HG02938 (cell line): ENCODE measurements around the gene SRPK1.

Source experiments
- ATAC-seq: cut with Tn5 transposase; IDR thresholded peaks from one replicate; pipeline ENCODE4 v1.9.1; 2021; ENCODE audit warnings: mild to moderate bottlenecking, moderate library complexity; ENCODE audit not compliant: unreplicated experiment

Gene SRPK1

GRCh38 chr6:35903679-35904078, 17.2 kb downstream of the SRPK1 start:
- ATAC-seq: no peak

DNA sequence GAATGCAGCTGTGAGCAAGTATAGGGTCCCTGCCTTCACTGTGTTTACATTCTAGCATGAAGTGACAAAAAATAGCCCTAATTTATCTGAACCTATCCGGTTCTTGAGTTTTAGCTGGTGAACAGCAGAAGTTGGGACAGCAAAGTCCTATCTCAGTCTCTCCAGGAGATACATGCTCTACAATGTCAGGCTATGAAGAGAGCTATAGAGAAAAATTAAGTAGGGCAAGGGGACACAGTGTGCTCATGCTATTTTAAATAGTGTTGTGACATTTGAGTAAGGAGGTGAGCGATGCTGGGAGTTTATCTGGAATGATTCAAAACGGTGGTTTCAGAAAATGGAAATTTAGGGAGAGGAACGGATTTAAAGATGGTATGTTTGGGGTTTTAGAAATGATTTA, 20.4 kb downstream of the SRPK1 start:
- no peak for ATAC-seq

DNA sequence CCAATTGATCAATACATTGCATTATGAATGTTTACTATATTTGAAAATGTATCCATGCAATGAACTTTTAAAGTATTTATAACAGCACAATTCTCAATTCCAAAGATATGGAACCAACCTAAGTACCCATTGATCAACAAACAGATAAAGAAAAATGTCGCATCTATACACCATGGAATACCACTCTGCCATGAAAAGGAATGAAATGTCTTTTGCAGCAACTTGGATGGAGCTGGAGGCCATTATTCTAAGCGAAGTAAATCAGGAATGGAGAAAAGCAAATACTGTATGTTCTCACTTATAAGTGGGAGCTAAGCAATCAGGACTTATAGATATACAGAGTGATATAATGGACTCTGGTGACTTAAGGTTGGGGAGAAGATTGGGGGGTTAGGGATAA, 22.9 kb downstream of the SRPK1 start:
- ATAC-seq: no peak

DNA sequence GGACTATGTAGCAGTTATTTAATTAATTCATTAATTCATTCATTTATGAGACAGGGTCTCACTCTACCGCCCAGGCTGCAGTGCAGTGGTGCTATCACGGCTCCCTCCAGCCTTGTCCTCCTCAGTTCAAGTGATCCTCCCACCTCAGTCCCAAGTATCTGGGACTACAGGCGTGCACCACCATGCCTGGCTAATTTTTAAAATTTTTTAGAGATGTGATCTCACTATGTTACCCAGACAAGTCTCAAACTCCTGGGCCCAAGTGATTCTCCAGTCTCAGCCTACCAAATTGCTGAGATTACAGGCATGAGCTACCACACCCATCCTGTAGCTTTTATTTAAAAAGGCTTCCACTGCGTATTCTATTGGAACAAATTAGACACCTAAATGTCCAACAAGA, 23.4 kb downstream of the SRPK1 start:
- ATAC-seq: no peak

- ATAC-seq: no peak
Measured at GRCh38 chr6:35897036-35897435, 23.9 kb downstream of the SRPK1 start.

GRCh38 chr6:35896228-35896627, 24.7 kb downstream of the SRPK1 start:
- no peak for ATAC-seq

GRCh38 chr6:35895560-35895959, 25.3 kb downstream of the SRPK1 start:
- no peak for ATAC-seq

DNA sequence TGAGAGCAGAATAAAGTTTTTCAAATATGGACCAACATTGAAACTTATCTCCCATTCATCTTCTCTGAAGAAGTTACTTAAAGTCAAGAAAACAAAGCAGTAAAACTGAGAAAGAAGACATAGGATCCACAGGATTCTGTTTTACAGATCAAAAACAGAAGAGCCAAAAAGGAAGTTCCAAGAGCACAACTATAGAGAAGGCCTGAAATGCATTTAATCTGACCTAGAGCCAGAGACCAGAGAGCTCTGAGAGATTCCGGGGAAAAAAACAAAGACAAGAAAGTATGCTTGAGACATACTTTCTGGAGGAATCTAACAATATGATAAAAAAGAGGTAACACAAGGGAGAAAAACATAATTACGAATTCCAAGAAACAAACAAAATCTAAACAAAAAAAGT, 26.1 kb downstream of the SRPK1 start:
- ATAC-seq: no peak

DNA sequence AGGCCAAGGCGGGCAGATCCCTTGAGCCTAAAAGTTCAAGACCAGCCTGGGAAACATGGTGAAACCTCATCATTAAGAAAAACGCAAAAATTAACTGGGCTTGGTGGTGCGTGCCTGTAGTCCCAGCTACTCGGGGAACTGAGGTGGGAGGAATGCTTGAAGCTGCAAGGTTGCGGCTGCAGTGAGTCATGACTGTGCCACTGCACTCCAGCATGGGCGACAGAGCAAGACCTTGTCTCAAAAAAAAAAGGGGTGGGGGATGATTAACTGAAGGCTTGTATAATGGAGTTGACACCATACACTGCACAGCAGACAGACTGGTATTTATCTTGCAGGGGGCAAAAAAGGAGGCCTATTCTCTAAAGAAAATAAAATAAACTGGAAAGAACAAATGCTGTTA, 27.7 kb downstream of the SRPK1 start:
- no peak for ATAC-seq

DNA sequence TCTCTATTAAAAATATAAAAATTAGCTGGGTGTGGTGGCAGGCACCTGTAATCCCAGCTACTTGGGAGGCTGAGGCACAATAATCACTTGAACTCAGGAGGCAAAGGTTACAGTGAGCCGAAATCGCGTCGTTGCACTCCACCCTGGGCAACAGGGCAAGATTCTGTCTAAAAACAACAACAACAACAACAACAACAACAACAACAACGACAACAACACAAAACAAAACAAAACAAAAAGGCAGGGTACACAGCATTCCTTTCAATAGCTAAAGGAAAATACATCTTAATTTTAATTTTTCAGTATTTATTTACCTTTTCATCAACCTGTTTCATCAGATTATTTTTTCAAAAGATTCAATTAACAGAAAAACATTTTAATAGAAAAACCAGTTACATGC, 28.4 kb downstream of the SRPK1 start:
- no peak for ATAC-seq

- ATAC-seq: no peak
Measured at GRCh38 chr6:35879151-35879550, 41.7 kb downstream of the SRPK1 start.

DNA sequence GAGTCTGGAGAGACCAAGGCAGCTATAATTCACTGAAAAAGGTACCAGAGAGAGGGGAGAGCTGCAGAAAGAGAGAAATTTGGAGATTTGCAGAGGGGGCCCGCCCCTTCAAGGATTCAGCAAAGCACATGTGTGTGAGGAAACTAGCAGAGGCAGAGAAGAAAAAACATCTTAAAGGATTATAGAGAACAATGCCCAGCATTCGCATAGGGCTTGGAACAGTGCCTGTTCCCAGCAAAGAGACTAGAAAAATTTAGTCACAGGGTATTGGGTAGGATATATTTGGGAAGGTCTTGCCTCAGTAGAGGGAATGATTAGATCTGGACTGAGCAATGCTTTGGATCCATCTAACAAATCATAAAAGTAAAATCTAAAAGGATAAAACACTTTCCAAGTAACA, 44.0 kb downstream of the SRPK1 start:
- ATAC-seq: no peak

GRCh38 chr6:35874730-35875129, 46.2 kb downstream of the SRPK1 start:
- ATAC-seq: no peak

GRCh38 chr6:35859367-35859766, 61.5 kb downstream of the SRPK1 start:
- no peak for ATAC-seq

DNA sequence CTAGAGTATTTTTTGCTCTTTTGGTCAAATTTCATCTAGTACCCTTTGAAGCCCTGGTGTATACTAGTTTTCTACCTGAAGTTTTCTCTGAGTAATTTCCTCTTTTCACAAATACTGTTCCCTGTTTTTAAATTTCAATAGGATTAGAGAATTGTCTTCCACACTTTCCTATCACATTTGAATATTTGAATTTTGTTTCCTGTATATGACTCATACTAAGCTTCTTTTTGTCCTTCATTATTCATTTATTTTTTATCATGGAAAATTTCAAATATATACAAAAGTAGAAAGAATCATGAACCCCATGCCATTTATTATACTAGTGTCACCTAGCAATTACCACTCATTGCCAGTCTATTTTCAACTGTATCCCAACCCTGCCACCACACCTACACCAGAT, 63.0 kb downstream of the SRPK1 start:
- no peak for ATAC-seq

DNA sequence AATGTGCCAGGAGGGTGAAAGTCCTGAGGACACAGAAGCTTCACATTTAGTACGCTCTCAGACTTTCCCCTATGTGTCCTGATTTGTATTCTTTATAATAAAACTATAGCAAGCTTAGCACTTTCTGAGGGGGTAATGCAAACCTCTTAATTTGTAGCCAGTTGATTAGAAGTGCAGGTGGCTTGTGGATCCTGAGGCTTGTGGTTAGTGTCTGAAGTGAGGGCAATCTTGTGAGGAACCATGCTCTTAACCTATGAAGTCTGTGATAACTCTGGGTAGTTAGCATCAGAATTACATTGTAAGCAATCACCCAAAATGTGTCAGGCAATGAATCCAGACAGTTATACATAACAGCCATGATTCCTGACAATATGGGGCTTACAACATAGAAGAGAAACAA, 64.6 kb downstream of the SRPK1 start:
- no peak for ATAC-seq

DNA sequence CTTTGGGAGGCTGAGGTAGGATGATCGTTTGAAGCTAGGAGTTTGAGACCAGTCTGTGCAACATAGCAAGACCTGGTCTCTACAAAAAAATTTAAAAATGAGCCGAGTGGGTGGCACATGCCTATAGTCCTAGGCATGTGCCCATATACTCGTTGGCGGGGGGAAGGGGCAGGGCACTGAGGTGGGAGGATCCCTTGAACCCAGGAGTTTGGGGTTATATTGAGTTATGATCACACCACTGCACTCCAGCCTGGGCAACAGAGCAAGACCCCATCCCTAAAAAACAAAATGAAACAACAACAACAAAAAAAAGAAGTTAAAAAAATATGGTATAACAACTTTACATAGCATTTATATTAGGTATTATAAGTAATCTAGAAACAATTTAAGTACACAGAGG, 67.9 kb downstream of the SRPK1 start:
- ATAC-seq: no peak

- ATAC-seq: no peak
Measured at GRCh38 chr6:35850208-35850607, 70.7 kb downstream of the SRPK1 start.

GRCh38 chr6:35844290-35844689, 76.6 kb downstream of the SRPK1 start:
- no peak for ATAC-seq

GRCh38 chr6:35842381-35842780, 78.5 kb downstream of the SRPK1 start:
- no peak for ATAC-seq

DNA sequence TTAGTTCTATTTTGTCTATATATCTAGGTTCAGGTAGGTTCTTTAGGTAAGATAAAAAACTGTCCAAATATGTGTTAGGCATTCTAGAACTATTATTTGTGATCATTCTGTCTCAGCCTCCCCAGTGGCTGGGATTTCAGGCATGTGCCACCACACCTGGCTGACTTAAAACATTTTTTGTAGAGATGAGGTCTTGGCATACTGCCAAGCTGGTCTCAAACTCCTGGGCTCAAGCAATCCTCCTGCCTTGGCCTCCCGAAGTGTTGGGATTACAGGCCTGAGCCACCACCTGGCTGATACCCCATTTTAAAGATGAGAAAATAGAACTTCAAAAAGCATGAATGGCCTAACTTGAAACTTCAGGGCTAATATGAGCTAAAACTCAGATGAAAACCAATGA, 81.9 kb downstream of the SRPK1 start:
- ATAC-seq: no peak

GRCh38 chr6:35833536-35833935, 87.4 kb downstream of the SRPK1 start:
- ATAC-seq: no peak

- ATAC-seq: no peak
Measured at GRCh38 chr6:35831257-35832007, 89.5 kb downstream of the SRPK1 start.
